MM.1S (cell line): Measurements from ENCODE around the gene SRGAP3.

ENCODE experiments used
- DNase-seq: peaks from one replicate; pipeline ENCODE4 v3.0.0-alpha.2; 2015
- H2AFZ ChIP-seq: fragments of 300-600 bp; sonication (generic); 2 replicates; pipeline ENCODE4 v1.6.0; 2016; ENCODE audit warnings: antibody characterized with exemption, low read length
- H3F3A ChIP-seq: fragments of 300-600 bp; sonication (generic); 2 replicates; pipeline ENCODE4 v1.6.1; 2016; ENCODE audit warnings: mild to moderate bottlenecking, antibody characterized with exemption, low read length, moderate library complexity, mixed read lengths; ENCODE audit not compliant: insufficient read depth
- H3K27ac ChIP-seq: fragments of 300-600 bp; sonication (generic); 2 replicates; pipeline ENCODE4 v1.5.1; 2016; ENCODE audit warnings: mild to moderate bottlenecking, low read length
- H3K27me3 ChIP-seq: fragments of 300-600 bp; sonication (generic); replicated peaks from 2 replicates; pipeline ENCODE4 v1.6.0; 2016; ENCODE audit warnings: low read length; ENCODE audit not compliant: insufficient read depth
- H3K36me3 ChIP-seq: fragments of 300-600 bp; sonication (generic); replicated peaks from 2 replicates; pipeline ENCODE4 v1.6.1; 2016; ENCODE audit warnings: mild to moderate bottlenecking, low read length, mixed read lengths; ENCODE audit not compliant: insufficient read depth
- H3K4me1 ChIP-seq: fragments of 300-600 bp; sonication (generic); 2 replicates; pipeline ENCODE4 v1.6.1; 2016; ENCODE audit warnings: low read length, mixed read lengths
- H3K4me2 ChIP-seq: fragments of 300-600 bp; sonication (generic); 2 replicates; pipeline ENCODE4 v1.6.0; 2016; ENCODE audit warnings: low read depth, low read length
- H3K4me3 ChIP-seq: fragments of 300-600 bp; sonication (generic); 2 replicates; pipeline ENCODE4 v1.5.1; 2016; ENCODE audit warnings: low read length, mixed read lengths
- H3K79me2 ChIP-seq: fragments of 300-600 bp; sonication (generic); 2 replicates; pipeline ENCODE4 v1.6.1; 2016; ENCODE audit warnings: mixed run types, low read length, mixed read lengths
- H3K9ac ChIP-seq: fragments of 300-600 bp; sonication (generic); 2 replicates; pipeline ENCODE4 v1.6.1; 2016; ENCODE audit warnings: low read length, mixed read lengths
- H3K9me2 ChIP-seq: fragments of 300-600 bp; sonication (generic); replicated peaks from 2 replicates; pipeline ENCODE4 v1.6.1; 2016; ENCODE audit warnings: mild to moderate bottlenecking, low read length, mixed read lengths; ENCODE audit not compliant: insufficient read depth
- H3K9me3 ChIP-seq: fragments of 300-600 bp; sonication (generic); replicated peaks from 2 replicates; pipeline ENCODE4 v1.6.1; 2016; ENCODE audit warnings: mild to moderate bottlenecking, low read length, mixed read lengths; ENCODE audit not compliant: insufficient read depth
- H4K20me1 ChIP-seq: fragments of 300-600 bp; sonication (generic); 2 replicates; pipeline ENCODE4 v1.6.1; 2016; ENCODE audit warnings: mild to moderate bottlenecking, low read length, moderate library complexity, mixed read lengths; ENCODE audit not compliant: insufficient read depth
- EZH2 ChIP-seq: fragments of 300-600 bp; sonication (generic); optimal IDR thresholded peaks from 2 replicates; pipeline ENCODE3; 2017; ENCODE audit warnings: low read depth, mild to moderate bottlenecking, antibody characterized with exemption, low read length, mixed read lengths
- EZH2phosphoT487 ChIP-seq: fragments of 300-600 bp; sonication (generic); IDR thresholded peaks from 2 replicates; pipeline ENCODE4 v1.6.1; 2018; ENCODE audit warnings: antibody characterized with exemption, low read length
- TF ChIP-seq, protein P1 (sequence below): fragments of 300-600 bp; sonication (generic); IDR thresholded peaks from 2 replicates; pipeline ENCODE4 v1.5.1; 2016; ENCODE audit warnings: antibody characterized with exemption, low read length, mixed read lengths

SRGAP3 gene

DNA sequence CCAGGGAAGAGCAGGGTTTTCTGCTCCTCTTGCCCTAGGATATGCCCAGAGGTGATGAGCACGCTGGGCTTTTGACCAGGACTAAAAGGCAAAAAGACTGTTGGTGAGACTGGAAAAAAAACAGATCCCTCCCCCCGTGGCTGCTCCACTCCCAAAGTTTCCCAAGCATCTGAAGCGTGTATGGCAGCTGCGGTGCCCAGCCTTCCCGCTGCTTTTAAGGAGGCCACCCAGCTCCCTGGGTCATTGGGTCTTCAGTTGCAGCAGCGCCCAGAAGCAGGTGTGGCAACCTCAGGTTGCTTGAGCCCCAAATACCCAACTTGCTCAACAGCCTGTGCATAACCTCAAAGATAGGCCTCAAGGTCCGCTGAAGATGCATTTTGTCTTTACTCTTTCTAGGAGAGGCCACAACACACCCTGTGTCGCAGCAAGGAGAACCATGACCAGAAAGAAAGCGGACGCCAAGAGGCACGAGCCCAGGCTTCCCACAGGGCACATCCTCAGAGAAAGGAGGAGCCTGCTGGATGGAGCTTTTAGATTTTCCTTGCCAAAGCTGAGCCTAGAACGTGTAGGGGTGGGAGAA, 2.0 kb downstream of the SRGAP3 start:
- H3K4me3 ChIP-seq, result no peak overlapping the region
- H3K9me3 ChIP-seq, result no peaks in the 10 kb centered on the region
- no peak overlapping the region for H3K27ac ChIP-seq
- TF ChIP-seq EZH2phosphoT487, result no peak
- TF ChIP-seq EZH2, result no peak
- TF ChIP-seq, protein P1, sequence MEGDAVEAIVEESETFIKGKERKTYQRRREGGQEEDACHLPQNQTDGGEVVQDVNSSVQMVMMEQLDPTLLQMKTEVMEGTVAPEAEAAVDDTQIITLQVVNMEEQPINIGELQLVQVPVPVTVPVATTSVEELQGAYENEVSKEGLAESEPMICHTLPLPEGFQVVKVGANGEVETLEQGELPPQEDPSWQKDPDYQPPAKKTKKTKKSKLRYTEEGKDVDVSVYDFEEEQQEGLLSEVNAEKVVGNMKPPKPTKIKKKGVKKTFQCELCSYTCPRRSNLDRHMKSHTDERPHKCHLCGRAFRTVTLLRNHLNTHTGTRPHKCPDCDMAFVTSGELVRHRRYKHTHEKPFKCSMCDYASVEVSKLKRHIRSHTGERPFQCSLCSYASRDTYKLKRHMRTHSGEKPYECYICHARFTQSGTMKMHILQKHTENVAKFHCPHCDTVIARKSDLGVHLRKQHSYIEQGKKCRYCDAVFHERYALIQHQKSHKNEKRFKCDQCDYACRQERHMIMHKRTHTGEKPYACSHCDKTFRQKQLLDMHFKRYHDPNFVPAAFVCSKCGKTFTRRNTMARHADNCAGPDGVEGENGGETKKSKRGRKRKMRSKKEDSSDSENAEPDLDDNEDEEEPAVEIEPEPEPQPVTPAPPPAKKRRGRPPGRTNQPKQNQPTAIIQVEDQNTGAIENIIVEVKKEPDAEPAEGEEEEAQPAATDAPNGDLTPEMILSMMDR, result no peak
- H3F3A ChIP-seq, result no peaks in the 10 kb centered on the region
- H4K20me1 ChIP-seq, result no peaks in the 10 kb centered on the region
- H3K4me2 ChIP-seq, result no peak overlapping the region
- no peaks in the 10 kb centered on the region for H3K4me1 ChIP-seq
- H3K36me3 ChIP-seq, result no peaks in the 10 kb centered on the region
- DNase-seq, result no peak
- H2AFZ ChIP-seq, result no peak overlapping the region
- H3K79me2 ChIP-seq, result no peaks in the 10 kb centered on the region
- H3K9me2 ChIP-seq, result no peaks in the 10 kb centered on the region
- no peaks in the 10 kb centered on the region for H3K27me3 ChIP-seq
- no peak overlapping the region for H3K9ac ChIP-seq

DNA sequence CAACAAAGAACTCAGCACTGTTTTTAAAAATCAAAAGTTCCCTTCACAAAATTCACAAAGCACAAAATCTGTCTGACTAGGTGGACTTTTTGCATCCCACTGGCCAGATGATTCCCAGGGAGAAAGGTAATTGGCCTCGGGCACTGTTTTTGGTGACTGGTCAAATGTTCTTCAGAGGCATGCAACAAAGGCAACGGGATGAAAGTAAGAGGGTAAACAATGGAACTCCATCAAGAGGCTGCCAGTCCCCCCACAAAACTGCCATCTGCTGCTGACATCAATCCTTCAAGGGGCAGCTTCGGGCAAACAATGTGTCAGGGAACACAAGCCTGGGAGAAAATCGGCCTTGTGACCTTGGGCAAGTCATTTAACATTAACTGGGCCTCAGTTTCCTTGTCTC, 3.3 kb downstream of the SRGAP3 start:
- Histone ChIP-seq H3K9ac (no peak overlapping the region), H4K20me1 (no peaks in the 10 kb centered on the region), H3K9me3 (no peaks in the 10 kb centered on the region), H3K4me3 (no peak overlapping the region), H2AFZ (no peak overlapping the region), H3K9me2 (no peaks in the 10 kb centered on the region), H3K27ac (no peak overlapping the region), H3K27me3 (no peaks in the 10 kb centered on the region), H3F3A (no peaks in the 10 kb centered on the region), H3K36me3 (no peaks in the 10 kb centered on the region), H3K79me2 (no peaks in the 10 kb centered on the region), H3K4me2 (no peak overlapping the region), H3K4me1 (no peaks in the 10 kb centered on the region)
- no peak for DNase-seq
- no peak for TF ChIP-seq EZH2
- no peak for TF ChIP-seq EZH2phosphoT487
- TF ChIP-seq, protein P1, result no peak

DNA sequence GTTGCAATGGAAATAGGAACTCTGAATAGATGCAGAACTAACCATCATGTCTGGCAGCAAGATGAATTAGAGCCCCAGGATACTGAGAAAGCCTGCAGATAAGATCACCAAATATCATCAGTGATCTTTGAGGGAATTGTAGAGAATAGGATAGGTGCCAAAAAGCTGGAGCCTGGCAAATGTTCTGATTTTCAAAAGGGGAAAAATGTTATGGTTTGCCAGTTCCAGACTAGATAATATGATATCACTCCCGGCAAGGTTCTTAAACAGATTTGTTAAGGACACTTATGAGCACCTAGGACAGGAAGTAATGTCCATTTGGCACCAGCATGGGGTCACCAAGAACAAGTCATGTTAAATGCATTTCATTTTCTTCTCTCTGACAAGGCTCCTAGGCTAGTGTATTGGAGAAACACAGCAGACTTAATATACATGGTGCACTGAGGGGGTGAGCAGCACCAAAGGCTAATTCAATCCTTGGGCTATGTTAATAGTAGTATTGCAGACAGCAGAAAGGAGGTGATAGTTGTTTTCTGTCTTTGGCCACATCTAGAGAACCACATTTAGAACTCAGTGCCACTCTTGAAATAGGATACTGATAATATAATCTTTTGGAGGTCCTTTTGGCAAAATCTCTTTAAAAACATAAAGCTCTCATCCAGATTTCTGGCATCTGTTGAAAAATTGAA, 4.8 kb downstream of the SRGAP3 start:
- Histone ChIP-seq H3K9me2 (no peaks in the 10 kb centered on the region), H3K4me1 (no peaks in the 10 kb centered on the region), H3K9me3 (no peaks in the 10 kb centered on the region), H3K79me2 (no peaks in the 10 kb centered on the region), H3K4me2 (no peak overlapping the region), H3K27ac (no peak overlapping the region), H3K27me3 (no peaks in the 10 kb centered on the region), H4K20me1 (no peaks in the 10 kb centered on the region), H3K9ac (no peak overlapping the region), H3K36me3 (no peaks in the 10 kb centered on the region), H3K4me3 (no peak overlapping the region), H2AFZ (no peak overlapping the region), H3F3A (no peaks in the 10 kb centered on the region)
- TF ChIP-seq EZH2phosphoT487 (no peak), EZH2 (no peak)
- TF ChIP-seq, protein P1, result no peak
- DNase-seq, result no peak
